Measurements from ENCODE around the gene COG6. TPM values are rescaled to one million over a fixed set of nuclear protein-coding genes. Genes with fewer than 3 reads are reported as not detected.

COG6 gene
- total RNA-seq, 2 donors from 2014 or later, result 19.5 to 27.6 TPM

GRCh38 chr13:39656325-39656677 is 839 bp downstream of the COG6 start:
- intact Hi-C loops (cut with DNase I), result no loop called here
- Histone ChIP-seq H3K27ac (peak overlapping the region; percentile 75 to 80), H3K36me3 (no peaks in the 10 kb centered on the region), H3K27me3 (replicated peaks; ENCODE audit: insufficient read depth) (no peaks in the 10 kb centered on the region), H3K4me1 (replicated peaks) (no peaks in the 10 kb centered on the region), H3K9me3 (no peaks in the 10 kb centered on the region), H3K4me3 (peak overlapping the region; percentile 98 to 99)
- WGBS, result 15% methylated on average over 7 of the region's 7 CpGs
- TF ChIP-seq, protein P1, sequence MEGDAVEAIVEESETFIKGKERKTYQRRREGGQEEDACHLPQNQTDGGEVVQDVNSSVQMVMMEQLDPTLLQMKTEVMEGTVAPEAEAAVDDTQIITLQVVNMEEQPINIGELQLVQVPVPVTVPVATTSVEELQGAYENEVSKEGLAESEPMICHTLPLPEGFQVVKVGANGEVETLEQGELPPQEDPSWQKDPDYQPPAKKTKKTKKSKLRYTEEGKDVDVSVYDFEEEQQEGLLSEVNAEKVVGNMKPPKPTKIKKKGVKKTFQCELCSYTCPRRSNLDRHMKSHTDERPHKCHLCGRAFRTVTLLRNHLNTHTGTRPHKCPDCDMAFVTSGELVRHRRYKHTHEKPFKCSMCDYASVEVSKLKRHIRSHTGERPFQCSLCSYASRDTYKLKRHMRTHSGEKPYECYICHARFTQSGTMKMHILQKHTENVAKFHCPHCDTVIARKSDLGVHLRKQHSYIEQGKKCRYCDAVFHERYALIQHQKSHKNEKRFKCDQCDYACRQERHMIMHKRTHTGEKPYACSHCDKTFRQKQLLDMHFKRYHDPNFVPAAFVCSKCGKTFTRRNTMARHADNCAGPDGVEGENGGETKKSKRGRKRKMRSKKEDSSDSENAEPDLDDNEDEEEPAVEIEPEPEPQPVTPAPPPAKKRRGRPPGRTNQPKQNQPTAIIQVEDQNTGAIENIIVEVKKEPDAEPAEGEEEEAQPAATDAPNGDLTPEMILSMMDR (IDR thresholded peaks at IDR 0.05), result no peak
- TF ChIP-seq POLR2AphosphoS5 (IDR thresholded peaks at IDR 0.05), result no peak
- TF ChIP-seq POLR2A (IDR thresholded peaks at IDR 0.05), result no peak
- DNase-seq (ENCODE audit: low spot score), result no peak

DNA sequence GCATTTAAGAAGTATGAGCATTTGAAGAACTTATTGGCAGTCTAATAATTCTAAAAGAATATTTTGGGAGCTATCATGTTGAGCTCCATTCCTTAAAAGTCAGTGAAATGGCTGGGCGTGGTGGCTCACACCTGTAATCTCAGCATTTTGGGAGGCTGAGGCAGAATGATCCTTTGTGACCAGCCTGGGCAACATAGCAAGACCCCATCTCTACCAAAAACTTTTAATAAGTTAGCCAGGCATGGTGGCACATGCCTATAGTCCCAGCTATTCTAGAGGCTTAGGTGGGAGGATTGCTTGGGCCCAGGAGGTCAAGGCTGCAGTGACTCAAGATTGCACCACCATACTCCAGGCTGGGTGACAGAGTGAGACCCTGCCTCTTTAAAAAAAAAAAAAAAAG is 8.0 kb downstream of the COG6 start:
- TF ChIP-seq POLR2AphosphoS5 (IDR thresholded peaks at IDR 0.05), result no peak
- TF ChIP-seq POLR2A (IDR thresholded peaks at IDR 0.05), result no peak
- TF ChIP-seq, protein P1 (IDR thresholded peaks at IDR 0.05), result no peak
- Histone ChIP-seq H3K27ac (no peak overlapping the region), H3K27me3 (replicated peaks; ENCODE audit: insufficient read depth) (no peaks in the 10 kb centered on the region), H3K4me3 (no peak overlapping the region), H3K36me3 (no peaks in the 10 kb centered on the region), H3K4me1 (replicated peaks) (no peaks in the 10 kb centered on the region), H3K9me3 (no peaks in the 10 kb centered on the region)
- DNase-seq (ENCODE audit: low spot score), result no peak
- intact Hi-C loops (cut with DNase I), result no loop called here
- WGBS, result 100% methylated on average over 1 of the region's 1 CpG

GRCh38 chr13:39663958-39664357 is 8.5 kb downstream of the COG6 start:
- 58% methylated on average over 2 of the region's 2 CpGs for WGBS
- intact Hi-C loops (cut with DNase I), result no loop called here
- Histone ChIP-seq H3K27me3 (replicated peaks; ENCODE audit: insufficient read depth) (no peaks in the 10 kb centered on the region), H3K4me1 (replicated peaks) (no peaks in the 10 kb centered on the region), H3K36me3 (no peaks in the 10 kb centered on the region), H3K27ac (no peak overlapping the region), H3K4me3 (no peak overlapping the region), H3K9me3 (no peaks in the 10 kb centered on the region)
- no peak for DNase-seq (ENCODE audit: low spot score)
- no peak for TF ChIP-seq POLR2A (IDR thresholded peaks at IDR 0.05)
- no peak for TF ChIP-seq POLR2AphosphoS5 (IDR thresholded peaks at IDR 0.05)
- TF ChIP-seq, protein P1 (IDR thresholded peaks at IDR 0.05), result no peak

- Histone ChIP-seq H3K9me3 (no peaks in the 10 kb centered on the region), H3K36me3 (no peaks in the 10 kb centered on the region), H3K27me3 (replicated peaks; ENCODE audit: insufficient read depth) (no peaks in the 10 kb centered on the region), H3K4me1 (replicated peaks) (no peaks in the 10 kb centered on the region), H3K4me3 (no peak overlapping the region), H3K27ac (no peak overlapping the region)
- TF ChIP-seq POLR2A (IDR thresholded peaks at IDR 0.05) (no peak), POLR2AphosphoS5 (IDR thresholded peaks at IDR 0.05) (no peak)
- TF ChIP-seq, protein P1 (IDR thresholded peaks at IDR 0.05), result no peak
- 74% methylated on average over 1 of the region's 1 CpG for WGBS
- intact Hi-C loops (cut with DNase I), result no loop called here
- no peak for DNase-seq (ENCODE audit: low spot score)
Observed at GRCh38 chr13:39665763-39666162, 10.3 kb downstream of the COG6 start.

DNA sequence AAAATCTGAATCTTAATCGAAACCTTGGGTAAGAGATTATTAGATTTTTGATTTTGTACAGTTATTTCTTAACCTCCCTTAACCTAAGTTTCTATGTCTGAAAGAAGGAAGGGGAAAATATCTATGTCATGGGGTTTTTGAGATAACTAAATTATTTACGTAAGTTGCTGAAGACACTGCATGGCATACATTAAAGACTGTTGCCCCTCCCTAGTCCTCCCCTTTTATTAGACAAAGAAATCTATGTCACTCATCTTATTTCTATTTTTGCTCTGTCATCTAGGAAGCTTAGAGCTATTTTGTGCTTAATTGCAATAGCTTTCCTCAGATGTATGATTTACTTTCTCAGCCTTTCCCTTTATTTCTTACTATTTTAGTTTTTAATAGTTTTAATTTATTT is 15.0 kb downstream of the COG6 start:
- intact Hi-C loops (cut with DNase I), result no loop called here
- Histone ChIP-seq H3K4me3 (no peak overlapping the region), H3K27me3 (replicated peaks; ENCODE audit: insufficient read depth) (no peaks in the 10 kb centered on the region), H3K4me1 (replicated peaks) (no peaks in the 10 kb centered on the region), H3K36me3 (no peaks in the 10 kb centered on the region), H3K9me3 (no peaks in the 10 kb centered on the region), H3K27ac (no peak overlapping the region)
- no peak for DNase-seq (ENCODE audit: low spot score)
- WGBS, result 90% methylated on average over 2 of the region's 2 CpGs
- TF ChIP-seq, protein P1 (IDR thresholded peaks at IDR 0.05), result no peak
- TF ChIP-seq POLR2A (IDR thresholded peaks at IDR 0.05) (no peak), POLR2AphosphoS5 (IDR thresholded peaks at IDR 0.05) (no peak)

Measured in prostate gland (tissue), 2 donors.